Right kidney (tissue), 1 donor: ENCODE results near the gene ENHO.

Source experiments
- DNase-seq: peaks from one replicate; pipeline ENCODE4 v3.0.0-alpha.2; 2016

Gene ENHO

GRCh38 chr9:34475097-34475496 is 47.7 kb downstream of the ENHO start:
- DNase-seq: no peak
